H7 (cell line): ENCODE measurements around the gene PMVK. TPM values are rescaled to one million over a fixed set of nuclear protein-coding genes. Genes with fewer than 3 reads are reported as not detected.
A peak's percentile ranks its signal among the peaks of the same experiment; 100 is the strongest.

ENCODE experiments used
- DNase-seq: peaks from one replicate; pipeline ENCODE4 v3.0.0; 2012
- H3K27me3 ChIP-seq: 2 replicates; pipeline ENCODE4 v1.6.0; 2011; ENCODE audit warnings: mild to moderate bottlenecking, low read length; ENCODE audit not compliant: control insufficient read depth, insufficient read depth
- H3K36me3 ChIP-seq: replicated peaks from 2 replicates; pipeline ENCODE4 v1.5.1; 2011; ENCODE audit warnings: low read length; ENCODE audit not compliant: control insufficient read depth, insufficient read depth
- H3K4me3 ChIP-seq: 2 replicates; pipeline ENCODE4 v1.5.1; 2011; ENCODE audit warnings: low read depth, mild to moderate bottlenecking, control low read depth, low read length, moderate library complexity; ENCODE audit not compliant: insufficient read depth
- total RNA-seq: library from RNA; depleted of rRNA; stranded (reverse); fragments of >200 nt; shearing (Covaris generic); gene quantifications from 2 replicates; pipeline ENCODE4 v1.2.3, GENCODE V29; 2014

Gene PMVK
- total RNA-seq, 1 experiment from 2014 or later: 7.3 TPM

- H3K27me3 ChIP-seq: no peaks in the 10 kb centered on the region; the same call in 1 of the 2 replicates
- no peaks in the 10 kb centered on the region for H3K36me3 ChIP-seq
- DNase-seq: no peak
- H3K4me3 ChIP-seq: no peak overlapping the region
Measured at GRCh38 chr1:154895798-154896197, 40.7 kb downstream of the PMVK start.

DNA sequence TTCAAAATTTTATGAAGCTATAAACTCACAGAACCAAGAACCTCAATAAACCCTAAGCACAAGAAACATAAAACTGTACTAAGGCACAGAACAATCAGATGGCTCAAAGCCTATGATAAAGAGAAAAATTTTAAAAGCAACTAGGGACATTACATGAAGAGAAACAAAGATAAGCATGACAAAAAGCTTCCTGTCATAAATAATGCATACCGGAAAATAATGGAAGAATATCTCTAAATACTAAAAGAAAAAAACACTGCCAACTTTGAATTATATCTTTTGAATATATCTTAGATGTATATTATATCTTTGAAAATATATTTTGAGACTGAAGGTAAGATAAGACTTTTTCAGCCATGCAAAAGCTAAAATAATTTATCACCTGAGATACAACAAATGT lies 45.1 kb downstream of the PMVK start:
- no peak overlapping the region for H3K4me3 ChIP-seq
- DNase-seq: no peak
- H3K27me3 ChIP-seq: no peaks in the 10 kb centered on the region; the same call in 1 of the 2 replicates
- no peaks in the 10 kb centered on the region for H3K36me3 ChIP-seq

- Histone ChIP-seq H3K4me3 (no peak overlapping the region), H3K27me3 (no peaks in the 10 kb centered on the region; the same call in 1 of the 2 replicates), H3K36me3 (no peaks in the 10 kb centered on the region)
- no peak for DNase-seq
Measured at GRCh38 chr1:154888757-154889156, 47.8 kb downstream of the PMVK start.

GRCh38 chr1:154886281-154887015 lies 50.1 kb downstream of the PMVK start:
- Histone ChIP-seq H3K27me3 (no peaks in the 10 kb centered on the region), H3K4me3 (no peak overlapping the region), H3K36me3 (no peaks in the 10 kb centered on the region)
- no peak for DNase-seq

DNA sequence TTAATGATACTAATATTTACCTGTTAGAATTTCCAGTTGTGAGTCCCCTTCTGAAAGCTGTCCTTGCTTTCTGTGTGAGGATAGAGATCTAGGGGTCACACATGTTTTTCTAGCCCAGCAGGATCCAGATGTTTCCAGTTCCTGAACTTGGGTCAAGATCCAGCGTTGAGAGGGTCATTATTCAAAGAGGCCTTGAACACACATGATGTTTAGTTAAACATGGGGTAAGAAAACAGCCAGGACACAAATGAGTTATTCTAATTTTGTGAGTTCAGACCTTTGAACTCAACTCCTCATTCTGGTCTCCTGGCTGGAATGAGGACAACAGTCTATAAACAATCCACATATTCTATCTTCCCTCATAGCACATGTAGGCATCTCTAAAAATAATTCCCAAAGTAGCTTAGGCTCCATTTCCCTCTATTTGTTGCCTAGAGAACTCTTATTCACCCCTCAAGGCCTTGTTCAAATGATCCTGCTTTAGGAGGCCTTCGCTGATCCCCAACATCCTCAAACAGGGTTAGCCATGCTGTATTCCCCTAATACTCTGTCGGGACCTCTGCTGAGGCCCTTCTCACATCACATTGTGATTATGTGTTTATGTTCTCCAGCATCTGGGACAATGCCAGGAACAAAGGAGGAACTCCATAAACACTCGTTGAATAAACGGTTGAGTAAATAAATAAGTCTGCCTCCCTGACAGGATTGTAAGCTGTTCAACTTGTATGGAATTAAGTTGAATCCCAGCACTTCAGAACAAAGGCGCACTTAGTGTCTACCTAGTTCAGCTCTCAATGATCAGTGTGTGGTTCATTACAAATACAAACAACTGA lies 51.4 kb downstream of the PMVK start:
- H3K27me3 ChIP-seq: no peaks in the 10 kb centered on the region
- no peak overlapping the region for H3K4me3 ChIP-seq
- H3K36me3 ChIP-seq: no peaks in the 10 kb centered on the region
- no peak for DNase-seq

- no peaks in the 10 kb centered on the region for H3K27me3 ChIP-seq
- no peaks in the 10 kb centered on the region for H3K36me3 ChIP-seq
- DNase-seq: no peak
- no peak overlapping the region for H3K4me3 ChIP-seq
Measured at GRCh38 chr1:154883919-154884868, 52.3 kb downstream of the PMVK start.

DNA sequence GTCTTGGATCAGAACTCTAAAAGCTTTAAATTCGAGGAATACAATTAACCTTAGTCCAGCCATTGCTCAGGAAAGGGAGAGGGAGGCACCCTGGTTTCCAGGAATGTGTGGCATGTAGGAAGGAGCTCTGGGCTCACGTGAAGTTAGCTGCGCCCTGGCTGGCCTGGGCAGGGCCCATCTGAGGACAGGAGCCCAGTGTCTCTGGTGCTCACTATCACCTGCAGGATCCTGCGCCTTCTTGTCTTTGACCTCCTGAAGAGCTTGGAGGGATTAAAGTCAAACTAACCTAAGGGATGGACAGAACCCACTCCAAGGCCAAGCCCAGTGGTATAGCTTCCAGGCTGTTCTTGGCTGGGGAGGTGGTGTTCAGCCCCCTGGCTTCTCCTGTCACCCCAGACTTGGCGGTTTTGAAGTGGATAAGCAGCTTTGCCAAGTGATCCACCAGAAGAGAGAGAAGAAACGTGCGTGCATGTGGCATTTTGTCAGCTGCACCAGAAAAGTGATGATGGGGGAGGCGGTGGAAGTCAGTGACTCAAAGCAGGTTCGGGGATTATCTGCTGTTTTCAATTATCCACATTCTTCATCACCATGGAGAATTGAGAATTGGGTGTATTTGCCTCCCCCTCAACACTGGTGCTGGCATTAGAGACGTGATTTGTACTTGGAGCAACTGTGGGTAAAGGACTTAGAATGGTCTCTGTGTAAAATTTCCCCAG lies 54.5 kb downstream of the PMVK start:
- no peak for DNase-seq
- H3K4me3 ChIP-seq: no peak overlapping the region
- H3K27me3 ChIP-seq: no peaks in the 10 kb centered on the region
- H3K36me3 ChIP-seq: no peaks in the 10 kb centered on the region

GRCh38 chr1:154880671-154881070 lies 55.8 kb downstream of the PMVK start:
- DNase-seq: no peak
- no peaks in the 10 kb centered on the region for H3K27me3 ChIP-seq
- H3K36me3 ChIP-seq: no peaks in the 10 kb centered on the region
- H3K4me3 ChIP-seq: no peak overlapping the region

DNA sequence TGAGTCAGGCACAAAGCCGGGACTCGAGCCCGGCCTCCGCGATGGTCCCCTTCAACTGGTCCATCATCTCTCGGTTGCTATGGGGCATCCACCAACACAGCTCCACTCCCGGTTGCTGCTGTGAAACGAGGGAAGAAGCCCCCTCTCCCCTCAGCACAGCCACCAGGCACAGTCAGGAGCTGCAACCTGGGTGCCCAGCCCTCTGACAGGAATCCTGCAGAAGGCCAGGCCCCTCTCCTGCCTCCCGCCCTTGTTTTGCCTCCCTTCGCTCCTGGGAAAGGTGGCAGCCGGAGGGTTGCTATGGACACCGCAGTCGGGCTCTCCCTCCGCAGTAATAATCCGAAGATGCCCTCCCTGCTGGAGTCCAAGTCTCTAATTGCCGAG lies 57.5 kb downstream of the PMVK start:
- no peak overlapping the region for H3K4me3 ChIP-seq
- DNase-seq: no peak
- H3K36me3 ChIP-seq: no peaks in the 10 kb centered on the region
- no peaks in the 10 kb centered on the region for H3K27me3 ChIP-seq

DNA sequence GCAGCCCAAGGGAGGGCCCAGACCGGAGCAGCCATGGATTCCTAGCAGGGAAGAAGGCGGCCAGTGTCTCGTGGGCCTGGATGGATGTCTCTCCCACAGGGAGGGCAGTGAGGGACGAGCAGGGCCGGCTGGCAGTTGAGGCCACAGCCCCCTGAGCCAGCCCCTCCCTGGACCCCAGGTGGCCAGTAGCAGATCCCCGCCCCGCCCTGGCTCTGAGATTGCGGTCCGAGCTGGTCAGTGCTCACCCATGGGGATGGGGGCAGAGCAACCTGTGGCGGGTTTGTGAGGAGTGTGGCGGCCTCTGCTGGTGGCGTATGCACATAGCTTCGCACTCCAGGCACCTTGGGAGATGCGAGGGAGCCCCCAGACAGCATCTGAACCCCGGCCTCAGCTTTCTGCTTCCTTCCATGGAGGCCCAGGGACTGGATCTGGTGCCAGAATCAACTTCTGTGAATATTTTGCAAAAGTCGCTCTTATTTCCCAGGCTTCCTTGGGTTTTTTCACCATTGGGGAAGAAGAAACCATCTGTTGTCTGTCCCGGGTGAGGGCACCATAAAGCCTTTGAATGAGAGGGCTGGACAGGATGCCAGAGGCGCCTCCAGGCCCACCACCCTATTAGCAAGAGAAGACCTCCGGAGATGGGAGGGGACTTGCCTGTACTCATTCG lies 58.0 kb downstream of the PMVK start:
- DNase-seq: peak; percentile 94
- Histone ChIP-seq H3K27me3 (no peaks in the 10 kb centered on the region), H3K36me3 (no peaks in the 10 kb centered on the region), H3K4me3 (no peak overlapping the region)

GRCh38 chr1:154877370-154877974 lies 59.0 kb downstream of the PMVK start:
- H3K4me3 ChIP-seq: no peak overlapping the region
- H3K36me3 ChIP-seq: no peaks in the 10 kb centered on the region
- H3K27me3 ChIP-seq: no peaks in the 10 kb centered on the region; the same call in 1 of the 2 replicates
- DNase-seq: no peak

GRCh38 chr1:154876842-154877369 lies 59.6 kb downstream of the PMVK start:
- H3K36me3 ChIP-seq: no peaks in the 10 kb centered on the region
- no peaks in the 10 kb centered on the region; the same call in 1 of the 2 replicates for H3K27me3 ChIP-seq
- no peak overlapping the region for H3K4me3 ChIP-seq
- DNase-seq: no peak
